ENCODE results near the gene SLITRK2. TPM values are rescaled to one million over a fixed set of nuclear protein-coding genes. Genes with fewer than 3 reads are reported as not detected.

The SLITRK2 gene
- total RNA-seq, 1 donor from 2014 or later, result 0.26 TPM

- H3K4me2 ChIP-seq, result no peak overlapping the region
- H3K4me3 ChIP-seq, result no peak overlapping the region
- DNase-seq (ENCODE audit: low spot score), result no peak
- H3K4me1 Mint-ChIP-seq, result no peaks in the 10 kb centered on the region
- no peaks in the 10 kb centered on the region for H3K4me1 ChIP-seq
- H2AFZ ChIP-seq (replicated peaks), result no peak overlapping the region
- H3K4me3 Mint-ChIP-seq, result no peak overlapping the region
- H4K20me1 ChIP-seq (ENCODE audit: low read depth), result no peaks in the 10 kb centered on the region
- no peaks in the 10 kb centered on the region for H3K79me2 ChIP-seq (ENCODE audit: low read depth)
- H3K27me3 Mint-ChIP-seq (ENCODE audit: insufficient read depth, low read depth), result no peaks in the 10 kb centered on the region
- no peak for TF ChIP-seq CTCF (IDR thresholded peaks at IDR 0.05)
- TF ChIP-seq EZH2phosphoT487 (IDR thresholded peaks at IDR 0.05), result no peak
- TF ChIP-seq EZH2 (IDR thresholded peaks at IDR 0.05), result no peak
- no peaks in the 10 kb centered on the region for H3K36me3 ChIP-seq
- no peak overlapping the region for H3K9ac ChIP-seq
- no peaks in the 10 kb centered on the region for H3K27me3 ChIP-seq
- H3K9me3 Mint-ChIP-seq, result peaks cover 6% of the 10 kb centered on the region
- peaks cover 3% of the 10 kb centered on the region for H3K9me3 ChIP-seq (ENCODE audit: low read depth)
- no peak overlapping the region for H3K27ac Mint-ChIP-seq
- H3F3A ChIP-seq (ENCODE audit: low read depth), result no peaks in the 10 kb centered on the region
- H3K27ac ChIP-seq, result no peak overlapping the region
- H3K36me3 Mint-ChIP-seq, result no peaks in the 10 kb centered on the region
These were observed 44.2 kb downstream of the SLITRK2 start for GRCh38 chrX:145861818-145862217.

- Histone ChIP-seq H3K4me3 (no peak overlapping the region), H3K9me3 (ENCODE audit: low read depth) (no peaks in the 10 kb centered on the region), H3K9ac (no peak overlapping the region), H3K27me3 (no peaks in the 10 kb centered on the region), H3K4me2 (no peak overlapping the region), H2AFZ (replicated peaks) (no peak overlapping the region), H3K4me1 (no peaks in the 10 kb centered on the region), H3K27ac (no peak overlapping the region), H3K36me3 (no peaks in the 10 kb centered on the region), H3K79me2 (ENCODE audit: low read depth) (no peaks in the 10 kb centered on the region), H4K20me1 (ENCODE audit: low read depth) (no peaks in the 10 kb centered on the region), H3F3A (ENCODE audit: low read depth) (no peaks in the 10 kb centered on the region)
- no peak for DNase-seq (ENCODE audit: low spot score)
- Mint-ChIP-seq H3K27ac (no peak overlapping the region), H3K27me3 (ENCODE audit: insufficient read depth, low read depth) (no peaks in the 10 kb centered on the region), H3K4me3 (no peak overlapping the region), H3K36me3 (no peaks in the 10 kb centered on the region), H3K9me3 (peaks cover 9% of the 10 kb centered on the region), H3K4me1 (no peaks in the 10 kb centered on the region)
- no peak for TF ChIP-seq CTCF (IDR thresholded peaks at IDR 0.05)
- TF ChIP-seq EZH2phosphoT487 (IDR thresholded peaks at IDR 0.05), result no peak
- no peak for TF ChIP-seq EZH2 (IDR thresholded peaks at IDR 0.05)
These were observed 47.5 kb downstream of the SLITRK2 start for GRCh38 chrX:145865082-145865481.

Small RNA genes within 50 kb of the gene (small RNA-seq; reads per million reads assigned to genes)
- not detected for gene AL109653.1

All from neural progenitor cell (in vitro differentiated cells).